DOHH2 (cell line): Measurements from ENCODE around the gene NFIB.

ENCODE experiments used
- CTCF ChIP-seq: fragments of 200-600 bp; sonication (generic); IDR thresholded peaks from one replicate; pipeline ENCODE4 v1.5.1; 2014; ENCODE audit warnings: antibody characterized with exemption, mild to moderate bottlenecking, low read depth, low read length; ENCODE audit not compliant: poor library complexity, severe bottlenecking
- EZH2phosphoT487 ChIP-seq: fragments of 200-600 bp; sonication (generic); IDR thresholded peaks from 2 replicates; pipeline ENCODE4 v1.6.1; 2017; ENCODE audit warnings: borderline replicate concordance, mild to moderate bottlenecking, antibody characterized with exemption, low read length, moderate library complexity, mixed read lengths

DNA sequence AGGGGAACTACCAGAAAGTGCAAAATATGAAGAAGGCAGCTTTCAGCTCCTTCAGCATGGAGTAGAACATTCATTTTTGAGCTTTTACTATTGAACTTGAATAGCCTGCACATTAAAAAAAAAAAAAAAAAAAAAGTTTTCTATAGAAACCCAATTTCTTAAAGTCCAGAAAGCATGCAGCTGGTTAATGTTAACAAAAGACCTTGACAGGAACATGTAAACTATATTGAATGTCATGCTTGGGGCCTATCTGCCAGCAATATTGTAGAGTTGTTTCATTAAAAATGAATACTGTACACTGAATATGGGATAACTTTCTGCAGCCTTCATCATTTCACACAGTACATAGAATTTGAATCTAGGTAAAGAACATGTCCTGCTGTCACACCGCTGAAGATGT lies 230.6 kb downstream of the NFIB start:
- TF ChIP-seq CTCF (no peak), EZH2phosphoT487 (no peak)
